ENCODE results near the gene POLR1E. TPM values are rescaled to one million over a fixed set of nuclear protein-coding genes. Genes with fewer than 3 reads are reported as not detected.
A peak's percentile ranks its signal among the peaks of the same experiment; 100 is the strongest.

Gene POLR1E
- total and polyA plus RNA-seq, 2 of the 8 experiments (the other 6 are each of a cell fraction or from before 2014, with no cell fraction given) = 16.0 to 40.0 TPM

DNA sequence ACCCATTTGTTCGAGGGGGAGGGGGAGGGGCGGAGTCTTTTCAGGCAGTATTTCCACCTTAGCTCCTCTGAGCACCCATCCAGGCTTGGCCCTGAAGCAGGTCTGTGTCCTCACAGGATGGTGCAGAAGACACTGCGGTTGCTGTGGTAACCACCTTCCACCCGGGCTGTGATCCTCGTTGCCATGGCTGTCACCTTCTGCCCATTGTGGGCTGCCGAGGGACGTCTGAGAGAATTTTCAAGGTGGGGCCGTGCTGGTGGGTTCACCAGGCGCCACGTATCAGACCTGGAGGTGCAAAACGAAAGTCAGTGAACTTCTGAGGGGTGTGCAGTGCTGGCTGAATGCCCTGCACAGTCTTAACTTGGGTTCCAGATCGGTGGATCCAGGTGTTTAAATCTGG lies 26.7 kb downstream of the POLR1E start:
- no peak overlapping the region for H4K8ac ChIP-seq (ENCODE audit: extremely low read depth, insufficient read depth, low read length)
- 0 out of 2 replicates have a peak overlapping the region, but pooled peaks have one; percentile 32 for H3K18ac ChIP-seq (ENCODE audit: extremely low read depth, low read length)
- H3K9me3 ChIP-seq (ENCODE audit: insufficient read depth in 2 of 2, low read depth in 1 of 2, low read length in 1 of 2) = no peaks in the 10 kb centered on the region
- no peak overlapping the region for H3K27ac ChIP-seq (ENCODE audit: low read depth, low read length)
- FAIRE-seq (no peak), DNase-seq (ENCODE audit: low read depth in 1 of 2, low spot score in 2 of 2) (no peak)
- no peak overlapping the region for H3K4ac ChIP-seq (replicated peaks; ENCODE audit: insufficient read length, low read depth, low read length)
- ChIA-PET POLR2A (ENCODE audit: partially characterized antibody) (interaction anchor here (0.9 to 2.5 kb wide), 7 partner anchors 8 to 74 kb away, joined by 3 to 13 read pairs (median 4); partner anchors contain the start of genes POLR1E and ZBTB5), CTCF (ENCODE audit: partially characterized antibody) (interaction anchor here (1.0 to 6.5 kb wide), 9 partner anchors 10 to 79 kb away, joined by 3 to 39 read pairs (median 4); partner anchors contain the start of gene POLR1E)
- no peaks in the 10 kb centered on the region; a peak in 2 of 7 replicates for H3K4me1 ChIP-seq (replicated peaks in 1 of 4; ENCODE audit: control insufficient read depth in 3 of 4, insufficient read depth in 4 of 4, low read length in 3 of 4)
- no peak overlapping the region for H3K56ac ChIP-seq (replicated peaks; ENCODE audit: insufficient read length, low read depth, low read length)
- H4K91ac ChIP-seq (replicated peaks; ENCODE audit: insufficient read length, low read length) = no peak overlapping the region
- no peaks in the 10 kb centered on the region for H3K27me3 ChIP-seq (replicated peaks in 1 of 4; ENCODE audit: control insufficient read depth in 3 of 4, extremely low read depth in 1 of 4, insufficient read depth in 3 of 4, low read length in 3 of 4)
- no peaks in the 10 kb centered on the region; the same call in 1 of the 2 replicates for H3K79me1 ChIP-seq (ENCODE audit: low read depth, low read length)
- no peak overlapping the region for H2BK15ac ChIP-seq (ENCODE audit: low read length)
- no peak overlapping the region for H3K4me2 ChIP-seq (ENCODE audit: insufficient read depth in 1 of 2, low read depth in 2 of 2, low read length in 2 of 2)
- peaks cover 2 to 6% of the 10 kb centered on the region in 2 experiments for H4K20me1 ChIP-seq (replicated peaks in 1 of 2; ENCODE audit: control insufficient read depth in 1 of 2, insufficient read depth in 2 of 2, low read length in 2 of 2)
- H2AK5ac ChIP-seq (ENCODE audit: low read depth, low read length) = no peak overlapping the region
- no peak overlapping the region for H4K5ac ChIP-seq (ENCODE audit: insufficient read length, low read depth, low read length)
- no peaks in the 10 kb centered on the region for H3K23me2 ChIP-seq (ENCODE audit: low read depth, low read length)
- TF ChIP-seq ASH2L (IDR thresholded peaks at IDR 0.05; ENCODE audit: low read length) = no peak
- TF ChIP-seq SP2 (IDR thresholded peaks at IDR 0.05; ENCODE audit: low read length) = no peak
- TF ChIP-seq USF2 (IDR thresholded peaks at IDR 0.05; ENCODE audit: low read length) = no peak
- TF ChIP-seq BCL11A (IDR thresholded peaks at IDR 0.05; ENCODE audit: low read depth in 2 of 2, low read length in 2 of 2) = no peak
- no peak for TF ChIP-seq POLR2A (IDR thresholded peaks at IDR 0.05; ENCODE audit: control extremely low read depth in 1 of 2, low read depth in 2 of 2, low read length in 2 of 2)
- no peak for TF ChIP-seq SP4 (IDR thresholded peaks at IDR 0.05; ENCODE audit: low read length)
- TF ChIP-seq SUZ12 (IDR thresholded peaks at IDR 0.05; ENCODE audit: low read length) = no peak
- H2AFZ ChIP-seq (ENCODE audit: low read length) = no peak overlapping the region
- no peak overlapping the region for H2BK5ac ChIP-seq (ENCODE audit: low read depth, low read length)
- no peaks in the 10 kb centered on the region for H3K79me2 ChIP-seq (ENCODE audit: control insufficient read depth in 1 of 2, insufficient read depth in 2 of 2, low read length in 2 of 2)
- 79% methylated on average over 12 of the region's 12 CpGs; no CpG with 5 or more reads in 1 of the 2 experiments for WGBS, 2 experiments (ENCODE audit: extremely low coverage in 1 of 2, insufficient coverage in 1 of 2, insufficient read length in 1 of 2, insufficient replicate concordance in 2 of 2, low coverage in 1 of 2, low lambda C conversion rate in 2 of 2, missing lambda C conversion rate in 1 of 2)
- no peak overlapping the region for H2BK20ac ChIP-seq (ENCODE audit: low read length)
- no peak overlapping the region for H3K14ac ChIP-seq (ENCODE audit: insufficient read length)
- H3K36me3 ChIP-seq (ENCODE audit: control insufficient read depth in 2 of 4, insufficient read depth in 4 of 4, low read length in 3 of 4) = peaks cover 0 to 11% (median 4%) of the 10 kb centered on the region in 4 experiments; a peak in 4 of 8 replicates
- no peak overlapping the region for H3K9ac ChIP-seq (replicated peaks in 1 of 4; ENCODE audit: extremely low read depth in 1 of 4, low read depth in 3 of 4, low read length in 3 of 4)
- no peak overlapping the region for H3K23ac ChIP-seq (ENCODE audit: insufficient read length)
- H3K4me3 ChIP-seq (ENCODE audit: extremely low read depth in 1 of 4, insufficient read depth in 2 of 4, low read depth in 3 of 4, low read length in 4 of 4) = no peak overlapping the region
- H2BK12ac ChIP-seq (ENCODE audit: low read depth, low read length) = no peak overlapping the region
- H2BK120ac ChIP-seq (replicated peaks; ENCODE audit: low read depth, low read length) = no peak overlapping the region

All from H1 (cell line).